NCI-H748 (cell line): Measurements from ENCODE around the gene UBE2G1.

Experiments used
- DNase-seq: peaks from one replicate; lab custom pipeline; 2025; ENCODE audit not compliant: unreplicated experiment; lab: John Stamatoyannopoulos, UW

UBE2G1 gene

GRCh38 chr17:4250887-4251286, 115.6 kb downstream of the UBE2G1 start:
- no peak for DNase-seq

- DNase-seq: peak; percentile 21
Measured at GRCh38 chr17:4249452-4250029, 116.9 kb downstream of the UBE2G1 start.

- no peak for DNase-seq
Measured at GRCh38 chr17:4248504-4249277, 117.8 kb downstream of the UBE2G1 start.

GRCh38 chr17:4247971-4248388, 118.5 kb downstream of the UBE2G1 start:
- DNase-seq: no peak

GRCh38 chr17:4247361-4247970, 119.0 kb downstream of the UBE2G1 start:
- DNase-seq: no peak

DNA sequence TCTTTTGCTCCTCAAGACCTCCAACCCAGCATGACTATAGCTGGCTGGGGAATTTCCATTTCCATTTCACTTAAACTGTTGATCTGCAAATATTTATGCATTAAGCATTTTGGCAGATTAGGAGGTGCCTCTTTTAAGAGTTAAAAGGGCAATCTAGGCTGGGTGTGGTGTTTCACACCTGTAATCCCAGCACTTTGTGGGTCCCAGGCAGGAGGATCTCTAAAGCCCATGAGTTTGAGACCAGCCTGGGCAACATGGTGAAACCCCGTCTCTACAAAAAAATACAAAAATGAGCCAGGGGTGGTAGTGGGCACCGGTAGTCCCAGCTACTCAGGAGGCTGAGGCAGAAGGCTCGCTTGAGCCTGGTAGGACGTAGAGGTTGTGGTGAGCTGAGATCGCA, 119.8 kb downstream of the UBE2G1 start:
- no peak for DNase-seq

- DNase-seq: no peak
Measured at GRCh38 chr17:4241535-4241934, 124.9 kb downstream of the UBE2G1 start.

DNA sequence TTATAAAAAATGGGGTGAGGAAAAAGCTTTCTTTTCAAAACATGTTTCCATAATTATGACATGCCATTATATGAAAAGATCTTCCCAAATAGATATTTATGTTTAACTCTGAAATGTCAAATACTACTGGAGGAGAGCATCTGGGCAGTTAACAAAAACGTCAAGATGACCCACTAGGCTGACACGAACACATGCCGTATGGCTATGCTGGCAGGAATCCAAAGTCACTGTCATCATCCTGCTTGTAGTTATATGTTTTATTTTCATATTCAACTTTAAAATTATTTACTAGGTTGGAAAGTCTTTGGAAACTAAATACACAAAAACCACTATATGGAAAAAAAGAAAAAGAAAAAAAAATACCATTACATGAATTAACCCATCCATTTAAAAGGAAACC, 130.0 kb downstream of the UBE2G1 start:
- DNase-seq: no peak

DNA sequence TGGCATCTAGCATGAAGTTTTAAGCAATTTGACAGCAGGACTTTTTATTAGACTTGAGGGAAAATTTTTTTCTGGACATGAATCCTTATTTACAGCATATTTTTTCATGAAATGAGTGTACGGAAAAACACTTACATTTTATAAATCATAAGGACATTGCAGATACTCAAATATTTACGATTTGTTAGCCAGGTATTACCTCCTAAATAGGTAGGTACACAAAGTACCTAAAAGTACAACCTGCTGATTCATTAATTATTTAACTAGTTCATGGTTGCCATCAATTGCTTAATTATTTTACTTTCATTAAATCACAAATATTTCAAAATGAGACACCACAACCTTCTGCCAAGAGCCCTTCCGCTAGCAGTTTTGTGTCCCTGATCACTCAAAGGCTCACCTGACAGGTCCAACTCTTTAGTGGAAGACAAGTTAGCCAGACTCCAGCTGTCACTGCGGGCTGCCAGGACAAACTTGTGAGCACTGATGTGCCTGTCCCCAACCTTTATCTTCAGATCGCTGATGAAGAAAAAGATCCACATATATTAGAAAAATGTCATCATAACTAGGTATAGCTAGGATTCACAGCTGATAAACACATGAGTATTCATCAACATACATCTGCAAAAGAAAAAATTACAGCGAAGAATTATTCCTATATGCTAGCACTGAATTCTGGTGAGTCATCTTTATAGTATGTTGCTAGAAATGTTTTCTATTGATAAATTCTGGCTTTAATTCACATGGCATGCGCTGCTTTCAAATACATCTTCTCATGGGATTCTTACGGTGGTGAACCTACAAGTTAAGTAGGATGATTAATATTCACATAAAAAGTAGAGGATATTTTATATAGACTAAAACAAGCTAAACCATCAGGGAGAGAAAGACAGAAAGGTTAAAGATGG, 130.8 kb downstream of the UBE2G1 start:
- no peak for DNase-seq

- no peak for DNase-seq
Measured at GRCh38 chr17:4234401-4234800, 132.1 kb downstream of the UBE2G1 start.

DNA sequence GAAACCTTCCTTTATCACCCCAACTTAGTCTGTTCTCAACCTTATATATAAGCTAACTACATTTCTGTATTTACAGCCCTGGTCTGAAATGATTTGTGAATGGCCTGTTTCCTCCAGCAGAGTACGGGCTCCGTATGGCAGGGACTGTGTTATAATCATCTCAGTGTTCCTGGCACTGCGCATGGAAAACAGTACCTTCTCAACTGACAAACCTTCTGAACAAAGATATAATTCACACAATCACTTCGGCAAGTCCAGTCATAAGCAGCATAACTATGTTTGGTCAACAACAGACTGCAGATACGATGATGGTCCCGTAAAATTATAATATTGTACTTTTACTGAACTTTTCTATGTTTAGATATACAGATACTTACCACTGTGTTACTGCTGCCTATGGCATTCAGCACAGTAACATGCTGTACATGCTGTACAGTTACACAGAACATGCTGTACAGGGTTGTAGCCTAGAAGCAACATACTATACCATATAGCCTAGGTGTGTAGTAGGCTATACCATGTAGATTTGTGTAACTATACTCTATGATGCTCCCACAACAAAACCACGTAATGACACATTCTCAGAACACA, 132.7 kb downstream of the UBE2G1 start:
- no peak for DNase-seq

DNA sequence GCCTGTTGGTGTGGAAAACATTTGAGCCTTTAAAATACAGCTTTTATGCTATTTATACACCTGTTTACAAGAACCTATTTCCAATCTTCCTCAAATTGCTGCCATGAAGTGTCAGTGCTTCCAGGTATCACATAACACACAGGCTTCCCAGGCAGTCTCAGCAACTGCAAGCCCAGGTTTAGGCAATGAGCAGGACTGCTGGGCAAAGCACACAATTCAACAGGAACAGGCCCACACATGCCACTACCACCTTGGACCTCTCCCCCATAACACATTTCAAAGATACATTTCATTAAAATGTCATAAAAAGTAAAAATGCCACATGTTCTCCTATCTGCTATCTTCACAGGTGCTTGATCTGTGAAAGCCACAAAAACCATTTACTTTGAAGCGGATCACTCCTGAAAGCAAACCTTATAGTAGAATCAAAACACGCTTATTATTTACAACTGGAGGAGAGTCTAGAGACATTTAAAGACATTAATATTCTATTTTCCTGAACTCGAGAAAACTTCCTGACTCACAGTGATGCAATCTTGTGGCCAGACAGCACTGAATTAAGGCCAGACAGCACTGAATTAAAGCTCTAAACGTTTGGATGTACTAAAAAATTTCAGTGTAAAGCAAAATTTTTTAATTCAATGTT, 134.2 kb downstream of the UBE2G1 start:
- no peak for DNase-seq

GRCh38 chr17:4229627-4230541, 136.6 kb downstream of the UBE2G1 start:
- DNase-seq: no peak

DNA sequence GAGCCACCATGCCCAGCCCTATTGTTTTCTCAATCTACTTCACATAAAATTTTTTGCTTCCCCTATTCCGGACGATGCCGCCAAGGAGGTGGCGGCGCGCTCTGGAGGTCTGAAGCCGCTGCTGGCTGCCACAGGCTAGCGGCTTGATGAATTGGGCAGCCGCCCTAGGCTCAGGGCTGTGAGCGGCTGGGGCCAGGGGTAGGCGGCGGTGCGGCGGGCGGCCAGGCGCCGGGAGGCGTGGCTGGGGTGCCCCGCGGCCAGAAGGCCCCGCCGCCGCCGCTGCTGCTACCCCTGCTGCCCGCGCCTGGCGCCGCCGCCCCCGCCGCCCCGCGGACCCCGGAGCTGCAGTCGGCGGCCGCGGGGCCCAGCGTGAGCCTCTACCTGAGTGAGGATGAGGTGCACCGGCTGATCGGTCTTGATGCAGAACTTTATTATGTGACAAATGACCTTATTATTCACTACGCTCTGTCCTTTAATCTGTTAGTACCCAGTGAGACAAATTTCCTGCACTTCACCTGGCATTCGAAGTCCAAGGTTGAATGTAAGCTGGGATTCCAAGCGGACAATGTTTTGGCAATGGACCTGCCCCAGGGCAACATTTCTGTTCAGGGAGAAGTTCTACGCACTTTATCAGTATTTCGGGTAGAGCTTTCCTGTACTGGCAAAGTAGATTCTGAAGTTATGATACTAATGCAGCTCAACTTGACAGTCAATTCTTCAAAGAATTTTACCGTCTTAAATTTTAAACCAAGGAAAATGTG, 144.4 kb downstream of the UBE2G1 start:
- no peak for DNase-seq

DNA sequence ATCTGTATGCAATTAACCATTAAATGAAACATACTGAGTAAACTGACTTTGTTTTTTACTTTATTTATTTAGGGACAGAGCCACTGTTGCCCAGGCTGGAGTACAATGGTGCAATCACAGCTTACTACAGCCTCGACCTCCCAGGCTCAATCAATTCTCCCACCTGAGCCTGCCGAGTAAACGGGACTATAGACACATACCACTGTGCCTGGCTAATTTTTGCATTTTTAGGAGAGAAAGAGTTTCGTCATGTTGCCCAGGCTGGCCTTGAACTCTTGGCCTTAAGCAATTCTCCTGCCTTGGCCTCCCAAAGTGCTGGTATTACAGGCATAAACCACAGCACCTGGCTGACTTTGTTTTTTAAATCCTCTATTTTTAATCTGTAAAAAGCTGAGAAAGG, 145.3 kb downstream of the UBE2G1 start:
- DNase-seq: no peak

GRCh38 chr17:4220655-4221054, 145.8 kb downstream of the UBE2G1 start:
- DNase-seq: no peak
